ENCODE results near the gene CDK9. TPM values are rescaled to one million over a fixed set of nuclear protein-coding genes. Genes with fewer than 3 reads are reported as not detected.

The CDK9 gene
- total and polyA plus RNA-seq, 2 experiments from 2014 or later = 58.5 to 84.3 TPM

DNA sequence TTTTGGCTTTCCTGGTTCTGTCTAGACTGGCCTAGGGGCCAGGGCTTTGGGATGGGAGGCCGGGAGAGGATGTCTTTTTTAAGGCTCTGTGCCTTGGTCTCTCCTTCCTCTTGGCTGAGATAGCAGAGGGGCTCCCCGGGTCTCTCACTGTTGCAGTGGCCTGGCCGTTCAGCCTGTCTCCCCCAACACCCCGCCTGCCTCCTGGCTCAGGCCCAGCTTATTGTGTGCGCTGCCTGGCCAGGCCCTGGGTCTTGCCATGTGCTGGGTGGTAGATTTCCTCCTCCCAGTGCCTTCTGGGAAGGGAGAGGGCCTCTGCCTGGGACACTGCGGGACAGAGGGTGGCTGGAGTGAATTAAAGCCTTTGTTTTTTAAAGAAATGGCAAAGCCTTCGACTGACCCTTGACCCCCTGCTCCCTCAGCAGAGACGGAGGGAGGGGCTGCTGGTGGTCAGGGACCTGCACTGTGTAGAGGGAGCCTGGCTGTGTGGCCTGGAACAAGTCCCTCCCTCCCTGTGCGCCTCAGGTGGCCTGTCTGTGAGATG is 27.9 kb downstream of the CDK9 start (continued):
- TF ChIP-seq CTCF (conservative IDR thresholded peaks at IDR 0.05; ENCODE audit: low read depth in 2 of 2) = no peak
- TF ChIP-seq, protein P1, sequence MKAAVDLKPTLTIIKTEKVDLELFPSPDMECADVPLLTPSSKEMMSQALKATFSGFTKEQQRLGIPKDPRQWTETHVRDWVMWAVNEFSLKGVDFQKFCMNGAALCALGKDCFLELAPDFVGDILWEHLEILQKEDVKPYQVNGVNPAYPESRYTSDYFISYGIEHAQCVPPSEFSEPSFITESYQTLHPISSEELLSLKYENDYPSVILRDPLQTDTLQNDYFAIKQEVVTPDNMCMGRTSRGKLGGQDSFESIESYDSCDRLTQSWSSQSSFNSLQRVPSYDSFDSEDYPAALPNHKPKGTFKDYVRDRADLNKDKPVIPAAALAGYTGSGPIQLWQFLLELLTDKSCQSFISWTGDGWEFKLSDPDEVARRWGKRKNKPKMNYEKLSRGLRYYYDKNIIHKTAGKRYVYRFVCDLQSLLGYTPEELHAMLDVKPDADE (IDR thresholded peaks at IDR 0.05) = no peak
- TF ChIP-seq ZNF331 (CRISPR knock-in tag; IDR thresholded peaks at IDR 0.05; ENCODE audit: low read depth) = no peak
- TF ChIP-seq ZNF114 (CRISPR knock-in tag; IDR thresholded peaks at IDR 0.05) = no peak

GRCh38 chr9:127814619-127815511 is 29.0 kb downstream of the CDK9 start:
- Histone ChIP-seq H4K20me1 (replicated peaks; ENCODE audit: insufficient read depth) (no peaks in the 10 kb centered on the region; the same call in 1 of the 2 replicates), H3K27ac (ENCODE audit: low read depth) (no peak overlapping the region), H3K4me2 (no peak overlapping the region), H2AFZ (no peak overlapping the region), H3F3A (replicated peaks; ENCODE audit: low read depth) (no peaks in the 10 kb centered on the region; the same call in 1 of the 2 replicates), H3K4me3 (no peak overlapping the region), H3K4me1 (ENCODE audit: insufficient read depth) (no peaks in the 10 kb centered on the region), H3K9me2 (ENCODE audit: insufficient read depth) (no peaks in the 10 kb centered on the region), H3K79me2 (replicated peaks; ENCODE audit: insufficient read depth) (no peaks in the 10 kb centered on the region), H3K36me3 (ENCODE audit: insufficient read depth) (peaks cover 8% of the 10 kb centered on the region), H3K27me3 (ENCODE audit: insufficient read depth) (no peaks in the 10 kb centered on the region)
- Mint-ChIP-seq H3K36me3 (ENCODE audit: low read depth) (peaks cover 39% of the 10 kb centered on the region), H3K4me3 (no peak overlapping the region), H3K27ac (no peak overlapping the region), H3K4me1 (no peaks in the 10 kb centered on the region), H3K27me3 (ENCODE audit: insufficient read depth, low read depth, poor library complexity) (peaks cover 20% of the 10 kb centered on the region), H3K9me3 (no peaks in the 10 kb centered on the region)
- ATAC-seq (no peak), DNase-seq (ENCODE audit: low spot score) (no peak)
- TF ChIP-seq, protein P1 (IDR thresholded peaks at IDR 0.05) = no peak
- TF ChIP-seq STAT1 (IDR thresholded peaks at IDR 0.05; ENCODE audit: unreplicated experiment) (no peak), CREB1 (CRISPR knock-in tag; IDR thresholded peaks at IDR 0.05; ENCODE audit: low read depth) (no peak), NANOG (IDR thresholded peaks at IDR 0.05; ENCODE audit: borderline replicate concordance) (no peak), ZNF331 (CRISPR knock-in tag; IDR thresholded peaks at IDR 0.05; ENCODE audit: low read depth) (no peak), CTCF (conservative IDR thresholded peaks at IDR 0.05; ENCODE audit: low read depth in 2 of 2) (no peak), EZH2 (IDR thresholded peaks at IDR 0.05; ENCODE audit: low read depth, unreplicated experiment) (no peak)
- TF ChIP-seq, protein P2, sequence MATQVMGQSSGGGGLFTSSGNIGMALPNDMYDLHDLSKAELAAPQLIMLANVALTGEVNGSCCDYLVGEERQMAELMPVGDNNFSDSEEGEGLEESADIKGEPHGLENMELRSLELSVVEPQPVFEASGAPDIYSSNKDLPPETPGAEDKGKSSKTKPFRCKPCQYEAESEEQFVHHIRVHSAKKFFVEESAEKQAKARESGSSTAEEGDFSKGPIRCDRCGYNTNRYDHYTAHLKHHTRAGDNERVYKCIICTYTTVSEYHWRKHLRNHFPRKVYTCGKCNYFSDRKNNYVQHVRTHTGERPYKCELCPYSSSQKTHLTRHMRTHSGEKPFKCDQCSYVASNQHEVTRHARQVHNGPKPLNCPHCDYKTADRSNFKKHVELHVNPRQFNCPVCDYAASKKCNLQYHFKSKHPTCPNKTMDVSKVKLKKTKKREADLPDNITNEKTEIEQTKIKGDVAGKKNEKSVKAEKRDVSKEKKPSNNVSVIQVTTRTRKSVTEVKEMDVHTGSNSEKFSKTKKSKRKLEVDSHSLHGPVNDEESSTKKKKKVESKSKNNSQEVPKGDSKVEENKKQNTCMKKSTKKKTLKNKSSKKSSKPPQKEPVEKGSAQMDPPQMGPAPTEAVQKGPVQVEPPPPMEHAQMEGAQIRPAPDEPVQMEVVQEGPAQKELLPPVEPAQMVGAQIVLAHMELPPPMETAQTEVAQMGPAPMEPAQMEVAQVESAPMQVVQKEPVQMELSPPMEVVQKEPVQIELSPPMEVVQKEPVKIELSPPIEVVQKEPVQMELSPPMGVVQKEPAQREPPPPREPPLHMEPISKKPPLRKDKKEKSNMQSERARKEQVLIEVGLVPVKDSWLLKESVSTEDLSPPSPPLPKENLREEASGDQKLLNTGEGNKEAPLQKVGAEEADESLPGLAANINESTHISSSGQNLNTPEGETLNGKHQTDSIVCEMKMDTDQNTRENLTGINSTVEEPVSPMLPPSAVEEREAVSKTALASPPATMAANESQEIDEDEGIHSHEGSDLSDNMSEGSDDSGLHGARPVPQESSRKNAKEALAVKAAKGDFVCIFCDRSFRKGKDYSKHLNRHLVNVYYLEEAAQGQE (IDR thresholded peaks at IDR 0.05; ENCODE audit: unreplicated experiment) = no peak
